Upper lobe of left lung (tissue), 6 donors: ENCODE measurements around the gene ESYT1. TPM values are rescaled to one million over a fixed set of nuclear protein-coding genes. Genes with fewer than 3 reads are reported as not detected.
A peak's percentile ranks its signal among the peaks of the same experiment; 100 is the strongest.

Experiments
- ATAC-seq, 2 donors: fragments of 200-7000 bp; cut with Tn5 transposase; one replicate each; pipeline ENCODE4 v1.9.1; 2022; ENCODE audit warnings: mild to moderate bottlenecking in 2 of 2, moderate library complexity in 2 of 2; ENCODE audit not compliant: low FRiP score in 2 of 2
- DNase-seq, 2 donors: peaks; one replicate each; pipeline ENCODE4 v3.0.0-alpha.2; 2019 to 2020
- H3K27ac ChIP-seq, 4 donors: fragments of 200-600 bp; sonication (generic); one replicate each; pipeline ENCODE4 v1.5.1; 2016 to 2019
- H3K27me3 ChIP-seq, 4 donors: fragments of 200-600 bp; sonication (generic); one replicate each; pipeline ENCODE4 v1.5.1; 2017 to 2019
- H3K36me3 ChIP-seq, 4 donors: fragments of 200-600 bp; sonication (generic); one replicate each; pipeline ENCODE4 v1.5.1; 2016 to 2019
- H3K4me1 ChIP-seq, 4 donors: fragments of 200-600 bp; sonication (generic); one replicate each; pipeline ENCODE4 v1.5.1; 2018 to 2019
- H3K4me3 ChIP-seq, 4 donors: fragments of 200-600 bp; sonication (generic); one replicate each; pipeline ENCODE4 v1.5.1; 2017 to 2019; ENCODE audit warnings: mild to moderate bottlenecking in 2 of 4, moderate library complexity in 1 of 4
- H3K9me3 ChIP-seq, 4 donors: fragments of 200-600 bp; sonication (generic); one replicate each; pipeline ENCODE4 v1.5.1; 2018 to 2019
- CTCF ChIP-seq, 6 experiments: fragments of 450-650 bp in 4 of 6; fragments of 200-600 bp in 2 of 6; sonication (generic) in 2 of 6; IDR thresholded peaks; one replicate each; pipeline ENCODE4 v1.5.1; 2016 to 2019; ENCODE audit warnings: antibody characterized with exemption in 6 of 6
- EP300 ChIP-seq, 4 donors: sonication (generic); formaldehyde crosslinking; IDR thresholded peaks; one replicate each; pipeline ENCODE4 v1.5.1; 2017; ENCODE audit warnings: antibody characterized with exemption in 4 of 4, control low read depth in 2 of 4
- POLR2A ChIP-seq, 4 donors: fragments of 450-650 bp; IDR thresholded peaks; one replicate each; pipeline ENCODE4 v1.5.1; 2016 to 2017; ENCODE audit warnings: antibody characterized with exemption in 4 of 4, mild to moderate bottlenecking in 2 of 4
- POLR2AphosphoS5 ChIP-seq, 2 donors: sonication (generic); formaldehyde crosslinking; IDR thresholded peaks; one replicate each; pipeline ENCODE4 v1.5.1; 2017; ENCODE audit warnings: antibody characterized with exemption in 2 of 2
- WGBS, 2 donors: methylation state at CpG; one replicate each; pipeline ENCODE4 v1.1.5; 2017 to 2018; 5-methylcytosine and 5-hydroxymethylcytosine counted together
- total RNA-seq, 6 donors: library from RNA; depleted of rRNA in 4 of 6; stranded (reverse); fragments of >200 nt in 4 of 6; gene quantifications; one replicate each; pipeline versions ENCODE4 v1.1.0 to v1.2.1, GENCODE V29; 2016 to 2021
- donor health status: DM: no; HTN: no; CAD: no; lungs with moderate emphysema.
- donor health status: DM: no; HTN: yes; CAD: no; lungs with severe emphysema.

ESYT1 gene
- 100 to 1,000 TPM in 5 of 6 donors, 10 to 100 TPM in 1; 73.9 to 132 (median 112) TPM for total RNA-seq

DNA sequence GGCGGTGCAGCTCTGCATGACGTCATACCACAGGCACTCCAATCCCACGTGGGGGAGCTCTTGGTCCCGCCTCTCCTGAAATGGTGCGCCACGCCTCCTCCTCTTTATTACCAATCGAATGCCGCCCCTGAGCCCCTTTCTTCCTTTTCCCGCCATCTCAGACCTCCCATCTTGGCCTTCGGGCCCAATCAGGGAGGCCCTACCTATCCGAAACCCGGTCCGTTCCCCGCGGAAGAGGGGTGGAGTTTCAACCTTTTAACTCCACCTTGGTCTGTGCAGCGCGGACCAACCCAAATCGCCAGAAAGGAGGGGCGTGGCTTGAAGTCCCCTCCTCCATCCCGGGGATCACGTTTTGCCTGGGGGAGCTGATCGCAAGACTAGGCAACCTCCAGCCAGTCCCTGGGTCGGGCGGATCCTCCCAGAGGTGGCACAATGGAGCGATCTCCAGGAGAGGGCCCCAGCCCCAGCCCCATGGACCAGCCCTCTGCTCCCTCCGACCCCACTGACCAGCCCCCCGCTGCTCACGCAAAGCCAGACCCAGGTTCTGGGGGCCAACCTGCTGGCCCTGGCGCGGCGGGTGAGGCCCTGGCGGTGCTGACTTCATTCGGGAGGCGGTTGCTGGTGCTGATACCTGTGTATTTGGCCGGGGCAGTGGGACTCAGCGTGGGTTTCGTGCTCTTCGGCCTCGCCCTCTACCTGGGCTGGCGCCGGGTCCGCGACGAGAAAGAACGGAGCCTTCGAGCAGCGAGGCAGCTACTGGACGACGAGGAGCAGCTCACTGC is at the start of gene ESYT1:
Gene ESYT1 (plus strand): TSS at position 380 of the 782 bp plus-strand sequence. CDS start 53 bp downstream, at position 433.
- peak; percentile 95 to 98 for ATAC-seq
- peaks cover 34 to 50% (median 41%) of the 10 kb centered on the region in 4 donors for H3K4me1 ChIP-seq
- H3K36me3 ChIP-seq, result peaks cover 7 to 28% (median 23%) of the 10 kb centered on the region in 4 donors
- peak; percentile 90 to 99 for DNase-seq
- WGBS, 2 donors, result 0% methylated on average over 15 to 33 of the region's 49 CpGs
- no peaks in the 10 kb centered on the region for H3K9me3 ChIP-seq
- H3K27me3 ChIP-seq, result no peaks in the 10 kb centered on the region
- TF ChIP-seq POLR2A (IDR thresholded peaks at IDR 0.05) (peak in 3 of 4 donors; percentile 59 to 96 (median 95)), EP300 (IDR thresholded peaks at IDR 0.05) (no peak), CTCF (IDR thresholded peaks at IDR 0.05) (peak in 3 of 6 experiments; percentile 13 to 17 (median 17)), POLR2AphosphoS5 (IDR thresholded peaks at IDR 0.05) (peak; percentile 73 to 98)
- H3K4me3 ChIP-seq, result peak within 1 kb of the TSS; percentile 63 to 94 (median 80)
- H3K27ac ChIP-seq, result peak within 1 kb of the TSS; percentile 84 to 95 (median 90)

DNA sequence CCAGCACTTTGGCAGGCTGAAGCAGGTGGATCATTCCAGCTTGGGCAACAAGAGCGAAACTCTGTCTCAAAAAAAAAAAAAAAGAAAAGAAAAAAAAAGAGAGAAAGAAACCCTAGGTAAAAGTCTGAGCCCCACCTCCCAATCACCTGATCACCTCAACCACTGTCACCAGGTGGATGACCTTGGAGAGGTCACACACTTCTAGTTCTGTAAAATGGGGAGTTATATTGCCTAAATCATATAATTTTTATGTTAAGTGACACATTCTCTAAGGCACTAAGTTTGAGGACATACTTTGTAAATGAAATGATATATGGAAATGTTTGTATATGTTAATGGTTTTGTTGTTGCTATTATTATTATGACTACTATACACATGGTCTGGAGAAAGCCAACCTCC is 49.6 kb upstream of the ESYT1 start:
- WGBS, 2 donors, result 93 to 94% methylated on average over 1 of the region's 1 CpG
- H3K9me3 ChIP-seq, result no peaks in the 10 kb centered on the region
- H3K27me3 ChIP-seq, result peaks cover 0 to 9% (median 7%) of the 10 kb centered on the region in 4 donors
- H3K4me3 ChIP-seq, result no peak overlapping the region
- H3K4me1 ChIP-seq, result peaks cover 7 to 30% (median 20%) of the 10 kb centered on the region in 4 donors
- DNase-seq (no peak), ATAC-seq (no peak)
- peak overlapping the region in 2 of 4 donors; percentile 89 to 94 for H3K27ac ChIP-seq
- TF ChIP-seq EP300 (IDR thresholded peaks at IDR 0.05), result no peak
- no peak for TF ChIP-seq CTCF (IDR thresholded peaks at IDR 0.05)
- no peak for TF ChIP-seq POLR2AphosphoS5 (IDR thresholded peaks at IDR 0.05)
- no peak for TF ChIP-seq POLR2A (IDR thresholded peaks at IDR 0.05)
- no peaks in the 10 kb centered on the region for H3K36me3 ChIP-seq

DNA sequence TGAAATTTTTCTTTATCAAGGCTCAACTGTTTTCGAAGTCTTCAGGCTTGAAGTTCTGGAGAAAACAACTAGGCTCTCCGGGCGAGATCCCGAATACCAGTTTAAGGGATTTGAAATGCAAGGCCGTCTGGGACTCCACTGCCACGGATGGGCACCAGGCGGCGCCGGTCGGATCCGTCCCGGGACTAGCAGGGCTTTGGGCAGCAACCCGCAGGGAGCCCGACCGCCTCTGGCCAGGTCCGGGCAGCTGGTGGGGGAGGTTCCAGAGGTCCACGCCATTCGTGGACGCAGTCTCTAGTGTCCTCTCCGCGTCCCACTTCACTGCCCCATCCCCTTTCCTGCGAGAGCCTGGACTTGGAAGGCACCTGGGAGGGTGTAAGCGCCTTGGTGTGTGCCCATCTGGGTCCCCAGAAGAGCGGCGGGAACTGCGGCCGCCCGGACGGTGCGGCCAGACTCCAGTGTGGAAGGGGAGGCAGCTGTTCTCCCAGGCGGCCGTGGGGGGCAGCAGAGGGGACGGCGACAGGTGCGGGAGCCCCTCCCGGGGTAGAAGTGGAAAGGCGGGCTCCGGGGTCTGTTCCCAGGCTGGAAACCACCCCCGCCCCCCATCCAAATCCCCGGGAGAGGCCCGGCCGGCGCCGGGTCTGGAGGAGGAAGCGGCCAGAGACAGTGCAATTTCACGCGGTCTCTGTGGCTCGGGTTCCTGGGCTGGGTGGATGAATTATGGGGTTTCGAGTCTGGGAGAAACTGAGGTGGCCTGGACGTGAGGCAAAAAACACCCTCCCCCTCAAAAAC is 48.9 kb upstream of the ESYT1 start:
- 0 to 3% methylated on average over 2 to 26 of the region's 50 CpGs for WGBS, 2 donors
- DNase-seq (peak; percentile 95 to 98), ATAC-seq (peak; percentile 92 to 93)
- Histone ChIP-seq H3K27me3 (peaks cover 0 to 9% (median 7%) of the 10 kb centered on the region in 4 donors), H3K4me3 (peak overlapping the region; percentile 40 to 73 (median 60)), H3K4me1 (peaks cover 7 to 30% (median 20%) of the 10 kb centered on the region in 4 donors), H3K27ac (peak overlapping the region; percentile 84 to 94 (median 88)), H3K9me3 (no peaks in the 10 kb centered on the region), H3K36me3 (no peaks in the 10 kb centered on the region)
- peak in 2 of 4 donors; percentile 34 to 43 for TF ChIP-seq POLR2A (IDR thresholded peaks at IDR 0.05)
- TF ChIP-seq POLR2AphosphoS5 (IDR thresholded peaks at IDR 0.05), result peak; percentile 39 to 58
- peak; percentile 66 to 89 (median 82) for TF ChIP-seq CTCF (IDR thresholded peaks at IDR 0.05)
- no peak for TF ChIP-seq EP300 (IDR thresholded peaks at IDR 0.05)

- TF ChIP-seq POLR2A (IDR thresholded peaks at IDR 0.05) (peak in 3 of 4 donors; percentile 29 to 74 (median 46)), CTCF (IDR thresholded peaks at IDR 0.05) (peak in 3 of 6 experiments; percentile 29 to 54 (median 31)), POLR2AphosphoS5 (IDR thresholded peaks at IDR 0.05) (peak; percentile 41 to 75), EP300 (IDR thresholded peaks at IDR 0.05) (no peak)
- Histone ChIP-seq H3K4me1 (peaks cover 7 to 30% (median 20%) of the 10 kb centered on the region in 4 donors), H3K4me3 (peak within 1 kb of the TSS; percentile 40 to 73 (median 60)), H3K9me3 (no peaks in the 10 kb centered on the region), H3K36me3 (peaks cover 0 to 2% (median 0%) of the 10 kb centered on the region in 4 donors), H3K27ac (peak within 1 kb of the TSS; percentile 84 to 94 (median 88)), H3K27me3 (peaks cover 0 to 9% (median 7%) of the 10 kb centered on the region in 4 donors)
- ATAC-seq, result peak; percentile 95 to 96
- DNase-seq, result peak; percentile 87 to 96
- 0 to 1% methylated on average over 50 to 57 of the region's 59 CpGs for WGBS, 2 donors
Measured at GRCh38 chr12:56079723-56080555, 48.1 kb upstream of the ESYT1 start, which contains the start of gene ERBB3. Gene ERBB3 (plus strand): TSS chr12:56080165. CDS start chr12:56080301, 136 bp downstream.
